DOHH2 (cell line): ENCODE data around the gene SLC5A4.

ENCODE experiments used
- H3F3A ChIP-seq: fragments of 200-600 bp; sonication (generic), shearing (Covaris generic); 2 replicates; pipeline ENCODE4 v1.6.0; 2016; ENCODE audit warnings: antibody characterized with exemption, mild to moderate bottlenecking; ENCODE audit not compliant: control insufficient read depth, insufficient read depth
- H3K27ac ChIP-seq: fragments of 200-600 bp; sonication (generic); 2 replicates; pipeline ENCODE4 v1.5.1; 2014; ENCODE audit warnings: low read depth, mild to moderate bottlenecking, low read length, moderate library complexity
- H3K27me3 ChIP-seq: fragments of 200-600 bp; sonication (generic); 2 replicates; pipeline ENCODE4 v1.6.1; 2014; ENCODE audit warnings: mild to moderate bottlenecking, low read length, mixed read lengths; ENCODE audit not compliant: control insufficient read depth
- H3K36me3 ChIP-seq: fragments of 200-600 bp; sonication (generic); 2 replicates; pipeline ENCODE4 v1.6.1; 2014; ENCODE audit warnings: mild to moderate bottlenecking, low read length, moderate library complexity, mixed read lengths; ENCODE audit not compliant: control insufficient read depth
- H3K4me1 ChIP-seq: fragments of 200-600 bp; sonication (generic); 2 replicates; pipeline ENCODE4 v1.6.1; 2014; ENCODE audit warnings: mild to moderate bottlenecking, low read length, mixed read lengths; ENCODE audit not compliant: control insufficient read depth
- H3K4me2 ChIP-seq: fragments of 200-600 bp; sonication (generic); 2 replicates; pipeline ENCODE4 v1.6.0; 2014; ENCODE audit warnings: mild to moderate bottlenecking, low read length, moderate library complexity
- H3K4me3 ChIP-seq: fragments of 200-600 bp; sonication (generic); 2 replicates; pipeline ENCODE4 v1.5.1; 2014; ENCODE audit warnings: mild to moderate bottlenecking, low read length, mixed read lengths
- H3K79me2 ChIP-seq: fragments of 200-600 bp; sonication (generic); 2 replicates; pipeline ENCODE4 v1.6.1; 2014; ENCODE audit warnings: mild to moderate bottlenecking, low read length, mixed read lengths; ENCODE audit not compliant: control insufficient read depth
- H3K9me2 ChIP-seq: fragments of 200-600 bp; sonication (generic); replicated peaks from 2 replicates; pipeline ENCODE4 v1.6.1; 2014; ENCODE audit warnings: mild to moderate bottlenecking, low read length, mixed read lengths; ENCODE audit not compliant: control insufficient read depth
- H3K9me3 ChIP-seq: fragments of 200-600 bp; sonication (generic); 2 replicates; pipeline ENCODE4 v1.6.1; 2014; ENCODE audit warnings: antibody characterized with exemption, low read length, mixed read lengths; ENCODE audit not compliant: control insufficient read depth, insufficient read depth
- H4K20me1 ChIP-seq: fragments of 200-600 bp; sonication (generic); 2 replicates; pipeline ENCODE4 v1.6.0; 2014; ENCODE audit warnings: low read depth, mild to moderate bottlenecking, antibody characterized with exemption, low read length, moderate library complexity; ENCODE audit not compliant: control insufficient read depth, insufficient read depth
- CTCF ChIP-seq: fragments of 200-600 bp; sonication (generic); IDR thresholded peaks from one replicate; pipeline ENCODE4 v1.5.1; 2014; ENCODE audit warnings: antibody characterized with exemption, mild to moderate bottlenecking, low read depth, low read length; ENCODE audit not compliant: poor library complexity, severe bottlenecking
- EZH2phosphoT487 ChIP-seq: fragments of 200-600 bp; sonication (generic); IDR thresholded peaks from 2 replicates; pipeline ENCODE4 v1.6.1; 2017; ENCODE audit warnings: borderline replicate concordance, mild to moderate bottlenecking, antibody characterized with exemption, low read length, moderate library complexity, mixed read lengths

Gene SLC5A4

GRCh38 chr22:32248276-32248675, 6.9 kb downstream of the SLC5A4 start:
- H3K9me2 ChIP-seq, result no peaks in the 10 kb centered on the region
- no peaks in the 10 kb centered on the region for H3K36me3 ChIP-seq
- H3F3A ChIP-seq, result no peaks in the 10 kb centered on the region
- H3K4me3 ChIP-seq, result no peak overlapping the region
- H3K9me3 ChIP-seq, result no peaks in the 10 kb centered on the region
- H4K20me1 ChIP-seq, result no peaks in the 10 kb centered on the region
- no peaks in the 10 kb centered on the region for H3K79me2 ChIP-seq
- no peak overlapping the region for H3K4me2 ChIP-seq
- H3K27me3 ChIP-seq, result 0 out of 2 replicates have a peak, but pooled peaks cover 9% of the 10 kb centered on the region
- H3K4me1 ChIP-seq, result no peaks in the 10 kb centered on the region
- no peak for TF ChIP-seq EZH2phosphoT487
- no peak for TF ChIP-seq CTCF
- H3K27ac ChIP-seq, result no peak overlapping the region

DNA sequence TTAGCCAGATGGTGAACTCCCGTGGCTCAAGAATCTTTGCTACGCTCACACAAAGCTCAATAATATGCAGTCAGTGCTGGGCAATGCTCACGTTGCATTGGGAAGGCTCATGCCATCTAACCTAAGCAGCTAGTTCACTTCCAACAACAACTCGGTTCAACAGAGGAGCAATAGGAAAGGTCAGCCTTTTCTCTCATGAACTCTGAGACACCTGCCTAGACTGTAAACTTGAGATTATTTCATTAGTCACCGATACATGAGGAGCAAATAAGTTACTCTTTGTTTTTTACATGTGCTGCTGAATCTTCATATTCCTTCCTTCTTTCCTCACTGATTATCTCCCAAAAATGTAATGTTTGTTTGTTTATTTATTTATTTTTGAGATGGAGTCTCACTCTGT, 9.0 kb downstream of the SLC5A4 start:
- H4K20me1 ChIP-seq, result no peaks in the 10 kb centered on the region
- H3K27me3 ChIP-seq, result peaks cover 6% of the 10 kb centered on the region; the same call in 1 of the 2 replicates
- no peak overlapping the region for H3K4me2 ChIP-seq
- no peak overlapping the region for H3K27ac ChIP-seq
- H3F3A ChIP-seq, result no peaks in the 10 kb centered on the region
- H3K36me3 ChIP-seq, result no peaks in the 10 kb centered on the region
- H3K9me2 ChIP-seq, result no peaks in the 10 kb centered on the region
- no peaks in the 10 kb centered on the region for H3K9me3 ChIP-seq
- TF ChIP-seq EZH2phosphoT487 (no peak), CTCF (no peak)
- no peak overlapping the region for H3K4me3 ChIP-seq
- no peaks in the 10 kb centered on the region for H3K4me1 ChIP-seq
- no peaks in the 10 kb centered on the region for H3K79me2 ChIP-seq

GRCh38 chr22:32245042-32245441, 10.1 kb downstream of the SLC5A4 start:
- no peak overlapping the region for H3K27ac ChIP-seq
- TF ChIP-seq EZH2phosphoT487 (no peak), CTCF (no peak)
- H3K9me3 ChIP-seq, result no peaks in the 10 kb centered on the region
- no peak overlapping the region for H3K4me3 ChIP-seq
- H3K4me2 ChIP-seq, result no peak overlapping the region
- no peaks in the 10 kb centered on the region for H3K36me3 ChIP-seq
- no peaks in the 10 kb centered on the region for H3K79me2 ChIP-seq
- H3K9me2 ChIP-seq, result no peaks in the 10 kb centered on the region
- no peaks in the 10 kb centered on the region for H3K4me1 ChIP-seq
- no peaks in the 10 kb centered on the region for H4K20me1 ChIP-seq
- H3F3A ChIP-seq, result no peaks in the 10 kb centered on the region
- peaks cover 6% of the 10 kb centered on the region; the same call in 1 of the 2 replicates for H3K27me3 ChIP-seq

GRCh38 chr22:32244547-32244946, 10.6 kb downstream of the SLC5A4 start:
- Histone ChIP-seq H3K4me2 (no peak overlapping the region), H3F3A (no peaks in the 10 kb centered on the region), H4K20me1 (no peaks in the 10 kb centered on the region), H3K27me3 (peaks cover 6% of the 10 kb centered on the region; the same call in 1 of the 2 replicates), H3K36me3 (no peaks in the 10 kb centered on the region), H3K9me2 (no peaks in the 10 kb centered on the region), H3K27ac (no peak overlapping the region), H3K9me3 (no peaks in the 10 kb centered on the region), H3K79me2 (no peaks in the 10 kb centered on the region), H3K4me1 (no peaks in the 10 kb centered on the region), H3K4me3 (no peak overlapping the region)
- TF ChIP-seq EZH2phosphoT487 (no peak), CTCF (no peak)
